Stimulated activated memory B cell treated with anti-CD40 and anti-IgM and Interleukin-4, amounts not matched to agents 10 μg/mL and 1 μg/mL and 100 μg/mL, for 72 hours (primary cell): ENCODE results near the gene TENT4B.

Experiments used
- ATAC-seq: fragments of 150-1000 bp; cut with Tn5 transposase; 2 replicates; pipeline ENCODE4 v1.10.0; 2021
- H3K27ac Mint-ChIP-seq: one replicate; pipeline ENCODE4 v1.8.0; 2022; ENCODE audit warnings: mild to moderate bottlenecking, mixed read lengths
- H3K27me3 Mint-ChIP-seq: one replicate; pipeline ENCODE4 v1.8.0; 2022; ENCODE audit warnings: mixed read lengths
- H3K36me3 Mint-ChIP-seq: one replicate; pipeline ENCODE4 v1.8.0; 2022; ENCODE audit warnings: mixed read lengths
- H3K4me1 Mint-ChIP-seq: one replicate; pipeline ENCODE4 v1.8.0; 2022; ENCODE audit warnings: mixed read lengths
- H3K4me3 Mint-ChIP-seq: one replicate; pipeline ENCODE4 v1.8.0; 2022; ENCODE audit warnings: mild to moderate bottlenecking, moderate library complexity, mixed read lengths
- H3K9me3 Mint-ChIP-seq: one replicate; pipeline ENCODE4 v1.8.0; 2022; ENCODE audit warnings: mixed read lengths

TENT4B gene

DNA sequence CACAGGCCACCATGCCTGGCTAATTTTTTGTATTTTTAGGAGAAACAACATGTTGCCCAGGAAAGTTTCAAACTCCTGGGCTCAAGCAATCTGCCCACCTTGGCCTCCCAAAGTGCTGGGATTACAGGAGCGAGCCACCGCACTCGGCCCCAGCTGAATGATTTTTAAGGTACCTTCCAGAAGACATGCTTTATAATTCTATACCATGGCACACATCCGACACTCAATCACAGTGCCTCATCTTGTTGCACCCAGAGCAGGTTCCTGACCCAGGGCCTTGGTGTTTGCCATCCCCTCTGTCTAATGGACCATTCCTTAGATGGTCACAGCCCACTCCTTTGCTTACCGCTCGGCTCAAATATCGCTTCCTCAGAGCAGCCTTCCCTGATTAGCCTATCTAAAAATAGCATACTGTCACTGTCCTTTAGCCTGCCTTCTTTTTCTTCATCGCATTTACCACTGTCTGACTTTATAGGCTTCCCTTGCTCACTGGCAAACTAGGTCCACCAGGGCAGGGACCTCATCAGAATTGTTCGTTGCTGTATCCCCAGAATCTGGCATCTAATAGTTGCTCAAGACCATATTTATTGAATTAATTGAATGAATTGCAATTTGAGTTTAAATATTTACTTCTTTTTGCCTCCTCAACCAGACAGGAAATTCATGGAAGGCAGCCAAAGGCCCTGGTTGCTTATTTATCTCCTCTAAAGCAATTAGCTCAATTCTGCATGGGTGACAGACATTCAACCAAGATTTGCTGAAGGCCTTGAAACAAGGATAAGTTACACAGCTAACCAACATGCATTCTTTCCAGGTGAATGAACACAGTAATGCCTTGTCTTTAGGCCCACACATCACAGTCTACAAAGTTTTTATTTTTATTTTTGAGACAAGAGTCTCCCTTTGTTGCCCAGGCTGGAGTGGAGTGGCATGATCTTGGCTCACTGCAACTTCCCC is 6.3 kb upstream of the TENT4B start:
- H3K27ac Mint-ChIP-seq, result no peak overlapping the region
- no peak overlapping the region for H3K4me3 Mint-ChIP-seq
- no peak for ATAC-seq
- no peaks in the 10 kb centered on the region for H3K9me3 Mint-ChIP-seq
- peaks cover 3% of the 10 kb centered on the region for H3K4me1 Mint-ChIP-seq
- H3K36me3 Mint-ChIP-seq, result no peaks in the 10 kb centered on the region
- H3K27me3 Mint-ChIP-seq, result no peaks in the 10 kb centered on the region

DNA sequence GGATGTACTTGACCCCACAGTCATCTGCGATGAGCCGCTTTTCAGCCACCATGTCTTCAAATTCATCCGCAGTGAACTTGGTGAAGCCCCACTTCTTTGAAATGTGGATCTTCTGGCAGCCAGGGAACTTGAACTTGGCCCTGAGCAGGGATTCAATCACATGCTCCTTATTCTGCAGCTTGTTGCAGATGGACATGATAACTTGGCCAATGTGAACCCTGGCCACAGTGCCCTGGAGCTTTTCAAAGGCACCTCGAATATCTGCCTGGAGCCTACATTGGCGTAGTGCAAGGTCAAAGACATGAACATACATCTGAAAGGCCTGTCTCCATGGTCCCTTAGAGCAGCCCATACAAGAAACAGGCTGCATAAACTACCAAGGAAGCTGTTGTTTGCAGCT is 1.8 kb upstream of the TENT4B start:
- Mint-ChIP-seq H3K9me3 (no peaks in the 10 kb centered on the region), H3K27ac (peak overlapping the region; percentile 98), H3K4me1 (peaks cover 28% of the 10 kb centered on the region), H3K27me3 (no peaks in the 10 kb centered on the region), H3K36me3 (no peaks in the 10 kb centered on the region), H3K4me3 (peak overlapping the region; percentile 82)
- no peak for ATAC-seq

GRCh38 chr16:50151756-50152155 is 1.4 kb upstream of the TENT4B start:
- H3K27ac Mint-ChIP-seq, result peak overlapping the region; percentile 98
- H3K4me3 Mint-ChIP-seq, result peak overlapping the region; percentile 82
- H3K36me3 Mint-ChIP-seq, result no peaks in the 10 kb centered on the region
- H3K9me3 Mint-ChIP-seq, result no peaks in the 10 kb centered on the region
- peaks cover 33% of the 10 kb centered on the region for H3K4me1 Mint-ChIP-seq
- ATAC-seq, result no peak
- no peaks in the 10 kb centered on the region for H3K27me3 Mint-ChIP-seq

DNA sequence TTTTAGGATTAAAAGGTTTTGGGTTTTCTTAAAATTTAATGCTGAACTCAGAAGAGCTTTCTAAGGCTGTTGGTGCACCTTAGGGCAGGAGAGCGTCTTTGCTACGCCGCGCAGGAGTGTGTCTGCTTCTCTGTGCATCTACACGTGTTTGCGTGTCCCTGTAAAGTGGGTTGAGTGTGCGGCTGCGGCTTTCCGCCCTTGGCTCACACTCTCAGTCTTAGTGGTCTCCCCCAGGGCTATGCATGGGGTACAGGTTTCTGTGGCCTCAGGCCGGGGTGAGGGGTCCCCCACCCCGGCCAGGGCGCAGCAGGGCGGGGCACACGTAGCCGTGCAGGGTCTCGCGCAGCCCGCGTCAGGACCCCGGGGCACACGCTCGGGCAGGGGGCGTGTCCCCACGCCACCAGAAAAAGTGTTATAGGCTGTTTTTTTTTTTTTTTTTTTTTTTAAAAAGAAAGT is 727 bp upstream of the TENT4B start:
- peaks cover 38% of the 10 kb centered on the region for H3K4me1 Mint-ChIP-seq
- ATAC-seq, result peak; percentile 83
- no peaks in the 10 kb centered on the region for H3K36me3 Mint-ChIP-seq
- no peaks in the 10 kb centered on the region for H3K27me3 Mint-ChIP-seq
- H3K9me3 Mint-ChIP-seq, result no peaks in the 10 kb centered on the region
- H3K27ac Mint-ChIP-seq, result peak overlapping the region; percentile 98
- H3K4me3 Mint-ChIP-seq, result peak overlapping the region; percentile 82

DNA sequence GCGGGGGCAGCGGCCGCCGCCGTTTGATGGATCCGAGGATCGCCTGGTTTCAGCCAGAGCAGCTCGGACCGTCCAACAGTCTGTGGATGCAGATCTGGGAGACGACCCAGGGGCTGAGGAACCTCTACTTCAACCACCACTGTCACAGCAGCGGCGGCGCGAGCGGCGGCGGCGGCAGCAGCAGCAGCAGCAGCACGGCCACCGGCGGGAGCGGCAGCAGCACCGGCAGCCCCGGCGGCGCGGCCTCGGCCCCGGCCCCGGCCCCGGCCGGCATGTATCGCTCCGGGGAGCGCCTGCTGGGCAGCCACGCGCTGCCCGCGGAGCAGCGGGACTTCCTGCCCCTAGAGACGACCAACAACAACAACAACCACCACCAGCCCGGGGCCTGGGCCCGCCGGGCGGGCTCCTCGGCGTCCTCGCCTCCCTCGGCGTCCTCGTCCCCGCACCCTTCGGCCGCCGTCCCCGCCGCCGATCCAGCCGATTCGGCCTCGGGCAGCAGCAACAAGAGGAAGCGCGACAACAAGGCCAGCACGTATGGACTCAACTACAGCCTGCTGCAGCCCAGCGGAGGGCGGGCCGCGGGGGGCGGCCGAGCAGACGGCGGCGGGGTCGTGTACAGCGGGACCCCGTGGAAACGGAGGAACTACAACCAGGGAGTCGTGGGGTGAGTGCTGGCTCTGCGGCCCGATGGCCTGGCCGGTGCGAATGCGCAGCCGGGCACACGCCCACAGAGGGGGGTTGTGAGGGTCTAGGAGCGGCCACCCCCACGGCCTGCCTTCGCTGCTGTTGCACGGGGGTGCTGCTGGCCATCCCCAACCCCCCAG is 702 bp downstream of the TENT4B start:
- H3K27me3 Mint-ChIP-seq, result no peaks in the 10 kb centered on the region
- peaks cover 44% of the 10 kb centered on the region for H3K4me1 Mint-ChIP-seq
- no peaks in the 10 kb centered on the region for H3K36me3 Mint-ChIP-seq
- ATAC-seq, result peak; percentile 2
- peak overlapping the region; percentile 84 for H3K4me3 Mint-ChIP-seq
- H3K27ac Mint-ChIP-seq, result peak overlapping the region; percentile 73
- no peaks in the 10 kb centered on the region for H3K9me3 Mint-ChIP-seq

GRCh38 chr16:50154420-50154950 is 1.4 kb downstream of the TENT4B start:
- no peaks in the 10 kb centered on the region for H3K9me3 Mint-ChIP-seq
- H3K27me3 Mint-ChIP-seq, result no peaks in the 10 kb centered on the region
- no peaks in the 10 kb centered on the region for H3K36me3 Mint-ChIP-seq
- peaks cover 50% of the 10 kb centered on the region for H3K4me1 Mint-ChIP-seq
- H3K27ac Mint-ChIP-seq, result peak overlapping the region; percentile 73
- ATAC-seq, result no peak
- peak overlapping the region; percentile 84 for H3K4me3 Mint-ChIP-seq

DNA sequence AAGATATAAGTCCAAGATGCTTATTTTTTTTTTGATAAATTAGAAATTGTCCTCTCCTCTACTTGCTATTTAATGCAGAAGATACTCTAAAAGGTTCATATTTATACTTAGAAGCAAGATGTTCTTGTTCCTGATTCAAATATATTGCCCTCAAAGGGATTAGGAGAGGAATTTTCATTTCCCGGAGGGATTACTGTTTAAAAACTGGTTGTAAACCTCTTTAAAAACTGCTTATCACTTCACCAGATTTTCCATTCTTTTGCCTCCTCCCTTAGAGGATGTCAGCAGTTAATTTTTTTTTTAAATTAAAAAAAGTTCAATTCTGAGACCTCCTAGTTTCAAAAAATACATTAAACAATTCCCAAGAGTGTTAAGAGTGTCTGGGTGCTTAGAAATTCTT is 2.8 kb downstream of the TENT4B start:
- Mint-ChIP-seq H3K36me3 (peaks cover 7% of the 10 kb centered on the region), H3K4me1 (peaks cover 62% of the 10 kb centered on the region), H3K27me3 (no peaks in the 10 kb centered on the region), H3K9me3 (no peaks in the 10 kb centered on the region), H3K27ac (no peak overlapping the region), H3K4me3 (peak overlapping the region; percentile 84)
- no peak for ATAC-seq

- no peaks in the 10 kb centered on the region for H3K27me3 Mint-ChIP-seq
- peaks cover 7% of the 10 kb centered on the region for H3K36me3 Mint-ChIP-seq
- no peak overlapping the region for H3K27ac Mint-ChIP-seq
- peaks cover 63% of the 10 kb centered on the region for H3K4me1 Mint-ChIP-seq
- H3K4me3 Mint-ChIP-seq, result peak overlapping the region; percentile 35
- no peaks in the 10 kb centered on the region for H3K9me3 Mint-ChIP-seq
- ATAC-seq, result no peak
Measured at GRCh38 chr16:50156590-50156989, 3.5 kb downstream of the TENT4B start.

DNA sequence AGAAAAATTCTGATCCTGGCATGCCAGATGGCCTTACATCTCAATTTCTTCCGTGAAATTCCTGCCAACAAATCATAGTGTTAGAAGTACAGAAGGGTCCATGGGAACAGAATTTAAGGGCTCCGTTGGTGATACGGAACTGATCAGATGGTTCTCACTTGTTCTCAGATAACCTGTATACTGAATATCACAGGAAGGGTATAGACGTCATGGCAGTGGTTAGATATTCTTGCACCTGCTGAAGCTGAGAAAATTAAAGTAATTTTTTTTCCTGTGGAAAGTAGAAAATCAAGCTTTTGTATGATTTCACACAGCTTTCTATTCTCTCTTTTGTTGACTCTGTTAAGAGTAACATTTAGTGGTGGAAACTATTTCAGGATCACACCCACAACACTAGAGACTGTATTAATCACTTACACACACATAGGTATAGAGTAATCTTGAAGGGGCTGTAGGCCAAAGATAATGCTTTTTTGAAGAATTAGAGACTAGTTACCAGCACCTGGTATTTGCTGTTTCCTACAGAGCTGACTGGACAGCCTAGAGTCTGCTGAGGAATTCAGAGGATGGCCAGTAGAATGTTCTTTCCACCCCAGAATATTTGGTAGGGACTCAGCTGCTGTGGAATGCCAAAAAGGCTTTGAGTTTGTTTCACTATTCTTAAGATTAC is 7.5 kb downstream of the TENT4B start:
- no peak overlapping the region for H3K27ac Mint-ChIP-seq
- H3K27me3 Mint-ChIP-seq, result no peaks in the 10 kb centered on the region
- peaks cover 7% of the 10 kb centered on the region for H3K36me3 Mint-ChIP-seq
- H3K4me3 Mint-ChIP-seq, result no peak overlapping the region
- peaks cover 49% of the 10 kb centered on the region for H3K4me1 Mint-ChIP-seq
- no peak for ATAC-seq
- H3K9me3 Mint-ChIP-seq, result no peaks in the 10 kb centered on the region

GRCh38 chr16:50161950-50162349 is 8.8 kb downstream of the TENT4B start:
- H3K36me3 Mint-ChIP-seq, result peaks cover 7% of the 10 kb centered on the region
- ATAC-seq, result no peak
- H3K27ac Mint-ChIP-seq, result no peak overlapping the region
- H3K4me3 Mint-ChIP-seq, result no peak overlapping the region
- H3K4me1 Mint-ChIP-seq, result peaks cover 48% of the 10 kb centered on the region
- H3K9me3 Mint-ChIP-seq, result no peaks in the 10 kb centered on the region
- no peaks in the 10 kb centered on the region for H3K27me3 Mint-ChIP-seq

- Mint-ChIP-seq H3K27ac (no peak overlapping the region), H3K27me3 (no peaks in the 10 kb centered on the region), H3K9me3 (no peaks in the 10 kb centered on the region), H3K4me1 (peaks cover 49% of the 10 kb centered on the region), H3K36me3 (peaks cover 6% of the 10 kb centered on the region), H3K4me3 (no peak overlapping the region)
- no peak for ATAC-seq
Measured at GRCh38 chr16:50165473-50165872, 12.4 kb downstream of the TENT4B start.

DNA sequence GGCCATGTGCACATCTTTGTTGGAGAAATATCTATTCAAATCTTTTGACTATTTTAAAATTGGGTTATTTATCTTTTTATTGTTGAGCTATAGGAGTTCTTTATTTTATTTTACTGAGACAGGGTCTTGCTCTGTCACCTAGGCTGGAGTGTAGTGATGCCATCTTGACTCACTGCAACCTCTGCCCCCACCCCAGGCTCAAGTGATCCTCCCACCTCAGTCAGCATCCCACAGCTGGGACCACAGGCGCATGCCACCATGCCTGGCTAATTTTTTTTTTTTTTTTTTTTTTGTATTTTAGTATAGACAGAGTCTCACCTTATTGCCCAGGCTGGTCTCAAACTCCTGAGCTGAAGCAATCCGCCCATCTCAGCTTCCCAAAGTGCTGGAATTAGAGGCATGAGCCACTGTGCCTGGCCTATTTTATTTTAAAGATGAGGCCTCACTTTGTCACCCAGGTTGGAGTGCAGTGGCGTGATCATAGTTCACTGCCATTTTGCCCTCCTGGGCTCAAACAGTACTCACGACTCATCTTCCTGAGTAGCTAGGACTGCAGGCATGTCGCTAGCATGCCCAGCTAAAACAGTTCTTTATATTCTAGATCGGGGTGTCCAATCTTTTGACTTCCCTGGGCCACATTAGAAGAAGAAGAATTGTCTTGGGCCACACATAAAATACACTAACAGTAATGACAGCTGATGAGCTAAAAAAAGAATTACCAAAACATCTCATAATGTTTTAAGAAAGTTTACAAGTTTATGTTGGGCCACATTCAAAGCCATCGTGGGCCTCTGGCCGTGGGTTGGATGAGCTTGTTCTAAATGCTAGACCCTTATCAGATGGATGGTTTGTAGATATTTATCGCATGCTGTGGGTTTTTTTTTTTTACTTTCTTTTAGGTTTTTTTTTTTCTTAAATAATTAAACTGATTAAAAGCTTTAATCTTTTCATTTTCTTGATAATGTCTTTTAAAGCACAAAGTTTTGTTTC is 13.7 kb downstream of the TENT4B start:
- H3K27me3 Mint-ChIP-seq, result no peaks in the 10 kb centered on the region
- H3K4me3 Mint-ChIP-seq, result no peak overlapping the region
- ATAC-seq, result no peak
- H3K27ac Mint-ChIP-seq, result no peak overlapping the region
- H3K9me3 Mint-ChIP-seq, result no peaks in the 10 kb centered on the region
- peaks cover 6% of the 10 kb centered on the region for H3K36me3 Mint-ChIP-seq
- H3K4me1 Mint-ChIP-seq, result peaks cover 42% of the 10 kb centered on the region

DNA sequence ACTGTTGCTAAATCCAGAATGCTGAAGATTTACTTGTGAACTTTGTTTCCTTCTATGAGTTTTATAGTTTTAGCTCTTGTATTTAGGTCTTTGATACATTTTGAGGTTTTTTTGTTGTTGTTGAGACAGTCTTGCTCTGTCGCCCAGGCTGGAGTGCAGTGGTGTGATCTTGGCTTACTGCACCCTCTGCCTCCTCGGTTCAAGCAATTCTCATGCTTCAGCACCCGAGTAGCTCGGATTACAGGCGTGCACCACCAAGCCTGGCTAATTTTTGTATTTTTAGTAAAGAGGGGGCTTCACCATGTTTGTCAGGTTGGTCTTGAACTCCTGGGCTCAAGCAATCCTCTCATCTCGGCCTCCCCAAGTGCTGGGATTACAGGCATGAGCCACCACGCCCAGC is 14.4 kb downstream of the TENT4B start:
- H3K27me3 Mint-ChIP-seq, result no peaks in the 10 kb centered on the region
- no peak for ATAC-seq
- no peak overlapping the region for H3K27ac Mint-ChIP-seq
- no peak overlapping the region for H3K4me3 Mint-ChIP-seq
- peaks cover 6% of the 10 kb centered on the region for H3K36me3 Mint-ChIP-seq
- H3K4me1 Mint-ChIP-seq, result peaks cover 48% of the 10 kb centered on the region
- H3K9me3 Mint-ChIP-seq, result no peaks in the 10 kb centered on the region

DNA sequence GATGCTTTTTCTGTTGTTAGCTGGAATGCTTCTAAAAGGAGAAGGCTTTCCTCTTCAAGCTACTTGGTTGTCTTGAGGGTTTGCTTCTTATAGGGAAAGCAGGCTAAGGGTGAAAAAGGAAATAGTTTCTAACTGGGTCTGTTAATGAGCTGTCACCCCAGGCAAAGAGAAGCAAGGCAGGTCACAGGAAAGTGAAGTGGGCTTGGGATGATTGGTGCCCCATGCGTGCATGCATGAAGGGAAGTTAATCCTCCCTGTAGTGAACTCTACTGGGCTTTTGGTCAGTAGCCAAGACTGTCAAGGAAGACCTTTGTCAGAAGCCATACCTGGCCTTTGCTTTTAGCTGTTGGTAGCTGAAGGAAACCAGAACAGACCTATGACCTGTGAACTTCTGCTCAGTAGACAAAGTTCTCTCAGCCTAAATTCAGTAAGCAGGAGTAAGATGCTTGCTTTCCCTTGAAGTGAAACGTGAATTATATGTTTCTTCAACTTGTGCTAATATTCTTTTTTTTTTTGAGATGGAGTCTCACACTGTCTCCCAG is 16.5 kb downstream of the TENT4B start:
- Mint-ChIP-seq H3K36me3 (peaks cover 6% of the 10 kb centered on the region), H3K4me3 (no peak overlapping the region), H3K4me1 (peaks cover 59% of the 10 kb centered on the region), H3K9me3 (no peaks in the 10 kb centered on the region), H3K27me3 (no peaks in the 10 kb centered on the region), H3K27ac (no peak overlapping the region)
- no peak for ATAC-seq
